Measurements from ENCODE around the gene PIPOX.

PIPOX gene

DNA sequence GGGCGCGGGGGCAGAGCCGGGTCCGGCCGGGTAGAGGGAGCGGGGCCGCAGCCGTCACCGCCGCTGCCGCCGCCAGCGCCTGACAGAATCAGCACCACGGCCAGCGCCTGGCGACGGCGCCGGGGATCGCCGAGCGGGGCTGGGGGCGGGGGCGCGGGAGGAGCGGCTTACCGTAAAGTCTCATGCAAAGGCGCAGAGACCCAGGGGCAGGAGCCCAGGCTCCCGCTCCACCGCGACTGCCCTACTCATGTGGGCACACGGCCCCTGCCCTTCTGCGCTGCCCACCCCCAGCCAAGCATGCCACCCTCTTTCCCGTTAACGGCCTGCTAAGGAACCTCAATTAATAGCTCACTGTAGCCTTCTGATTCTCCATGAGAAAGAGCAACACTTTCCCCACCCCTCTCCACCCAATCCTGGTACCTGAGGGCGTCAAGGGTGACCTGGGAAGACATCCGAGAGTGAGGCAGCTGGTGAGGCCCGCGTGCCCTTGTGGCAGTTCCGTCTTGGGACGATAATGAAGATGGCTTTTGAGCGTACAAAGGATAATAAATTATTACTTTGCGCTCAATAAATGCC lies 36.9 kb upstream of the PIPOX start, which contains the start of gene SEZ6:
Gene SEZ6 (minus strand): TSS at position 98 of the 576 bp plus-strand sequence. CDS start 164 bp downstream, outside the sequence.
- H3K4me3 ChIP-seq (replicated peaks; ENCODE audit: insufficient read depth, low read length) = no peak within 1 kb of the TSS
- no peak within 1 kb of the TSS for H3K27ac ChIP-seq (replicated peaks)
- peak; percentile 28 to 38 for DNase-seq (ENCODE audit: low read depth in 1 of 2, low spot score in 1 of 2)
- peaks cover 37% of the 10 kb centered on the region for H3K27me3 ChIP-seq (ENCODE audit: insufficient read depth, poor library complexity, severe bottlenecking)
- TF ChIP-seq POLR2AphosphoS5 (IDR thresholded peaks at IDR 0.05; ENCODE audit: low read depth) = no peak
- TF ChIP-seq, protein P1, sequence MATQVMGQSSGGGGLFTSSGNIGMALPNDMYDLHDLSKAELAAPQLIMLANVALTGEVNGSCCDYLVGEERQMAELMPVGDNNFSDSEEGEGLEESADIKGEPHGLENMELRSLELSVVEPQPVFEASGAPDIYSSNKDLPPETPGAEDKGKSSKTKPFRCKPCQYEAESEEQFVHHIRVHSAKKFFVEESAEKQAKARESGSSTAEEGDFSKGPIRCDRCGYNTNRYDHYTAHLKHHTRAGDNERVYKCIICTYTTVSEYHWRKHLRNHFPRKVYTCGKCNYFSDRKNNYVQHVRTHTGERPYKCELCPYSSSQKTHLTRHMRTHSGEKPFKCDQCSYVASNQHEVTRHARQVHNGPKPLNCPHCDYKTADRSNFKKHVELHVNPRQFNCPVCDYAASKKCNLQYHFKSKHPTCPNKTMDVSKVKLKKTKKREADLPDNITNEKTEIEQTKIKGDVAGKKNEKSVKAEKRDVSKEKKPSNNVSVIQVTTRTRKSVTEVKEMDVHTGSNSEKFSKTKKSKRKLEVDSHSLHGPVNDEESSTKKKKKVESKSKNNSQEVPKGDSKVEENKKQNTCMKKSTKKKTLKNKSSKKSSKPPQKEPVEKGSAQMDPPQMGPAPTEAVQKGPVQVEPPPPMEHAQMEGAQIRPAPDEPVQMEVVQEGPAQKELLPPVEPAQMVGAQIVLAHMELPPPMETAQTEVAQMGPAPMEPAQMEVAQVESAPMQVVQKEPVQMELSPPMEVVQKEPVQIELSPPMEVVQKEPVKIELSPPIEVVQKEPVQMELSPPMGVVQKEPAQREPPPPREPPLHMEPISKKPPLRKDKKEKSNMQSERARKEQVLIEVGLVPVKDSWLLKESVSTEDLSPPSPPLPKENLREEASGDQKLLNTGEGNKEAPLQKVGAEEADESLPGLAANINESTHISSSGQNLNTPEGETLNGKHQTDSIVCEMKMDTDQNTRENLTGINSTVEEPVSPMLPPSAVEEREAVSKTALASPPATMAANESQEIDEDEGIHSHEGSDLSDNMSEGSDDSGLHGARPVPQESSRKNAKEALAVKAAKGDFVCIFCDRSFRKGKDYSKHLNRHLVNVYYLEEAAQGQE (IDR thresholded peaks at IDR 0.05; ENCODE audit: insufficient replicate concordance, low read depth) = peak; percentile 94
- no peak for TF ChIP-seq GABPA (IDR thresholded peaks at IDR 0.05; ENCODE audit: low read depth)

DNA sequence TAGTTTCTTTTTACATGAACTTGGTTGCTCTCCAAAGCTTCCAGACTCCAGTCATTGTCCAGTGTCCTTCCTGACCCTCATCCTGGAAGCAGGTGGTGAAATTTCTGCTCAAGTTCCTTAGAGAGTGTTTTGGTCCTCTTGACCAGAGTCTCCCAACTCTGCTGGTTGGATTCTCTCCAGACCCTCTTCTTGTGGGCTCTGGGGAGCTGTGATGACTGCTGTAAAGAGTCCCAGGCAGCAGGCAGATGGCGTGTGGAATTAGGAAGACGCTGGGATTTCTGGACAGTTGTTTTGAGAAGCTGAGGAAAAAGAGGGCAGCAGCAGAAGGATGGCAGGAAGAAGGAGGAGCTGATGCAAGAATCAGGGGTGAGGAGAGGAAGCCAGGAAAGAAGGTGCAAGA lies 35.5 kb upstream of the PIPOX start:
- TF ChIP-seq GABPA (IDR thresholded peaks at IDR 0.05; ENCODE audit: low read depth) = no peak
- TF ChIP-seq, protein P1 (IDR thresholded peaks at IDR 0.05; ENCODE audit: insufficient replicate concordance, low read depth) = no peak
- no peak for TF ChIP-seq POLR2AphosphoS5 (IDR thresholded peaks at IDR 0.05; ENCODE audit: low read depth)
- TF ChIP-seq, protein P2, sequence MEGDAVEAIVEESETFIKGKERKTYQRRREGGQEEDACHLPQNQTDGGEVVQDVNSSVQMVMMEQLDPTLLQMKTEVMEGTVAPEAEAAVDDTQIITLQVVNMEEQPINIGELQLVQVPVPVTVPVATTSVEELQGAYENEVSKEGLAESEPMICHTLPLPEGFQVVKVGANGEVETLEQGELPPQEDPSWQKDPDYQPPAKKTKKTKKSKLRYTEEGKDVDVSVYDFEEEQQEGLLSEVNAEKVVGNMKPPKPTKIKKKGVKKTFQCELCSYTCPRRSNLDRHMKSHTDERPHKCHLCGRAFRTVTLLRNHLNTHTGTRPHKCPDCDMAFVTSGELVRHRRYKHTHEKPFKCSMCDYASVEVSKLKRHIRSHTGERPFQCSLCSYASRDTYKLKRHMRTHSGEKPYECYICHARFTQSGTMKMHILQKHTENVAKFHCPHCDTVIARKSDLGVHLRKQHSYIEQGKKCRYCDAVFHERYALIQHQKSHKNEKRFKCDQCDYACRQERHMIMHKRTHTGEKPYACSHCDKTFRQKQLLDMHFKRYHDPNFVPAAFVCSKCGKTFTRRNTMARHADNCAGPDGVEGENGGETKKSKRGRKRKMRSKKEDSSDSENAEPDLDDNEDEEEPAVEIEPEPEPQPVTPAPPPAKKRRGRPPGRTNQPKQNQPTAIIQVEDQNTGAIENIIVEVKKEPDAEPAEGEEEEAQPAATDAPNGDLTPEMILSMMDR (IDR thresholded peaks at IDR 0.05; ENCODE audit: insufficient read depth, low read length) = no peak
- TF ChIP-seq SPI1 (IDR thresholded peaks at IDR 0.05; ENCODE audit: borderline replicate concordance, low read depth) = no peak
- H3K27me3 ChIP-seq (ENCODE audit: insufficient read depth, poor library complexity, severe bottlenecking) = peaks cover 37% of the 10 kb centered on the region
- no peak overlapping the region for H3K27ac ChIP-seq (replicated peaks)

DNA sequence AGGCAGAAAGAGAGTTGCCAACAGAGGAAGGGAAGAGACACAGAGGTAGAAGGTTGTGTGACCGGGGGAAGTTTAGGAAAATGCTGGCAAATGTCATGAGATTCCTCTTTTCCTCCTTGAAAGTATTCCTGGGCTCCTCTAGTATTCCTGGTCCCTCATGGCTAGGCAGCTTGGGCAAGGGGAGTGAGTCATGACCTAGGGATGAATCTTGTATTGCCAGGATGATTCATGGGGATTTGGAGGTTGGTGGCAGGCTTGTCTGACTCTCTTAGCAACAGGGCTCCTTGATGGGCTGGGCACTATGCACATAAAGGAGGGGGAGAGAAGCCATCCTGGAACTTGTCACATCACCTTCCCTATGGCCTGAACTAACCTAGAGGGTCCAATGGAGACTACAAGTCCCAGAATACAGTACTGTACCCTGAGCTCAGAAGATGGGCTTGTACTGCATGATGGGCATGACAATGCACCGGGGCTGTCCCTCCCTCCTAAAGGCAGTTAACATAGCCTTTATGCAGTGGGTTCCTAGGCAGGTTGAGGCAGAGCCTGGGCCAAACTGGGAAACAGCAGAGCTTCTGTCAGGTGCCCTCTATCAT lies 35.0 kb upstream of the PIPOX start:
- H3K4me3 ChIP-seq (replicated peaks; ENCODE audit: insufficient read depth, low read length) = no peak overlapping the region
- H3K27ac ChIP-seq (replicated peaks) = no peak overlapping the region
- TF ChIP-seq, protein P1 (IDR thresholded peaks at IDR 0.05; ENCODE audit: insufficient replicate concordance, low read depth) = no peak
- TF ChIP-seq GABPA (IDR thresholded peaks at IDR 0.05; ENCODE audit: low read depth) = no peak
- TF ChIP-seq SPI1 (IDR thresholded peaks at IDR 0.05; ENCODE audit: borderline replicate concordance, low read depth) = no peak
- TF ChIP-seq POLR2AphosphoS5 (IDR thresholded peaks at IDR 0.05; ENCODE audit: low read depth) = no peak
- TF ChIP-seq, protein P2 (IDR thresholded peaks at IDR 0.05; ENCODE audit: insufficient read depth, low read length) = no peak
- DNase-seq (ENCODE audit: low read depth in 1 of 2, low spot score in 1 of 2) = no peak
- H3K27me3 ChIP-seq (ENCODE audit: insufficient read depth, poor library complexity, severe bottlenecking) = peaks cover 37% of the 10 kb centered on the region

More for the DNA sequence above, 35.5 kb upstream of the PIPOX start:
- H3K4me3 ChIP-seq (replicated peaks; ENCODE audit: insufficient read depth, low read length) = no peak overlapping the region
- DNase-seq (ENCODE audit: low read depth in 1 of 2, low spot score in 1 of 2) = no peak

Data from HL-60 (cell line).